Measurements from ENCODE around the gene PLAC8.

Gene PLAC8

GRCh38 chr4:83118869-83119268 lies 4.3 kb upstream of the PLAC8 start:
- no peak for TF ChIP-seq ZFP30 (CRISPR knock-in tag; IDR thresholded peaks at IDR 0.05)
- no peak for TF ChIP-seq ZC3H10 (CRISPR knock-in tag; IDR thresholded peaks at IDR 0.05)
- TF ChIP-seq ZNF565 (CRISPR knock-in tag; conservative IDR thresholded peaks at IDR 0.05; ENCODE audit: low read depth): no peak
- TF ChIP-seq ZFP3 (CRISPR knock-in tag; IDR thresholded peaks at IDR 0.05): no peak
- TF ChIP-seq ESRRG (CRISPR knock-in tag; IDR thresholded peaks at IDR 0.05): no peak
- TF ChIP-seq, protein P1, sequence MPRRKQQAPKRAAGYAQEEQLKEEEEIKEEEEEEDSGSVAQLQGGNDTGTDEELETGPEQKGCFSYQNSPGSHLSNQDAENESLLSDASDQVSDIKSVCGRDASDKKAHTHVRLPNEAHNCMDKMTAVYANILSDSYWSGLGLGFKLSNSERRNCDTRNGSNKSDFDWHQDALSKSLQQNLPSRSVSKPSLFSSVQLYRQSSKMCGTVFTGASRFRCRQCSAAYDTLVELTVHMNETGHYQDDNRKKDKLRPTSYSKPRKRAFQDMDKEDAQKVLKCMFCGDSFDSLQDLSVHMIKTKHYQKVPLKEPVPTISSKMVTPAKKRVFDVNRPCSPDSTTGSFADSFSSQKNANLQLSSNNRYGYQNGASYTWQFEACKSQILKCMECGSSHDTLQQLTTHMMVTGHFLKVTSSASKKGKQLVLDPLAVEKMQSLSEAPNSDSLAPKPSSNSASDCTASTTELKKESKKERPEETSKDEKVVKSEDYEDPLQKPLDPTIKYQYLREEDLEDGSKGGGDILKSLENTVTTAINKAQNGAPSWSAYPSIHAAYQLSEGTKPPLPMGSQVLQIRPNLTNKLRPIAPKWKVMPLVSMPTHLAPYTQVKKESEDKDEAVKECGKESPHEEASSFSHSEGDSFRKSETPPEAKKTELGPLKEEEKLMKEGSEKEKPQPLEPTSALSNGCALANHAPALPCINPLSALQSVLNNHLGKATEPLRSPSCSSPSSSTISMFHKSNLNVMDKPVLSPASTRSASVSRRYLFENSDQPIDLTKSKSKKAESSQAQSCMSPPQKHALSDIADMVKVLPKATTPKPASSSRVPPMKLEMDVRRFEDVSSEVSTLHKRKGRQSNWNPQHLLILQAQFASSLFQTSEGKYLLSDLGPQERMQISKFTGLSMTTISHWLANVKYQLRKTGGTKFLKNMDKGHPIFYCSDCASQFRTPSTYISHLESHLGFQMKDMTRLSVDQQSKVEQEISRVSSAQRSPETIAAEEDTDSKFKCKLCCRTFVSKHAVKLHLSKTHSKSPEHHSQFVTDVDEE (CRISPR knock-in tag; IDR thresholded peaks at IDR 0.05): no peak
- no peak for TF ChIP-seq SNAI2 (CRISPR knock-in tag; IDR thresholded peaks at IDR 0.05)
- no peak for ATAC-seq

DNA sequence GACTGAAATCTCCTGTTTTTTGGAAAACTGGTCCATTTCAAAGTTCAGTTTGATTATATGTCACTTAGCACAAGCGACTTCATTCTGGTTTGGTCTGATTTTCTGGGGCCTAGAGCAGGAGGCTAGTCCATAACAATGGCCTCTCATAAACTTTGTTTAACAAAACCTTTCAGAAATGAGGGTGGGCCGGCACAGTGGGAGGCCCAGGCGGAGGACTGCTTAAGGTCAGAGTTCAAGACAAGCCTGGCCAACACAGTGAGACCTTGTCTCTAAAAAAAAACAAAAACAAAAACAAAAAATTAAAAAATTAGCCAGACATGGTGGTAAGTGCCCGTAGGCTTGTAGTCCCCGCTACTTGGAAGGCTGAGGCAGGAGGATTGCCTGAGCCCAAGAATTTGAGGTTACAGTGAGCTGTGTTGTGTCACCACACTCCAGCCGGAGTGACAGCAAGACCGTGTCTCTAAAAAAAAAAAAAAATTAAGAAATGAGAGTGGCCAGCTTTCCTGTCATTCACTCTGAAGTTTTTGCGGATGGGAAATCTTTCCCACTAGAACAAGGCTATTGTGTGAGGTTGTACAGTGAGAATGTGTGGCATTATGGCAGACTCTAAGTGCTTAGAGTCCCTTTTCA lies 1.2 kb upstream of the PLAC8 start:
- ATAC-seq: no peak
- no peak for TF ChIP-seq TOX (CRISPR knock-in tag; IDR thresholded peaks at IDR 0.05; ENCODE audit: borderline replicate concordance)
- TF ChIP-seq, protein P1 (CRISPR knock-in tag; IDR thresholded peaks at IDR 0.05): no peak
- TF ChIP-seq TCF4 (CRISPR knock-in tag; IDR thresholded peaks at IDR 0.05; ENCODE audit: borderline replicate concordance): no peak
- TF ChIP-seq GLIS3 (CRISPR knock-in tag; IDR thresholded peaks at IDR 0.05): no peak
- TF ChIP-seq CSRNP3 (CRISPR knock-in tag; IDR thresholded peaks at IDR 0.05): no peak
- TF ChIP-seq BACH2 (CRISPR knock-in tag; IDR thresholded peaks at IDR 0.05; ENCODE audit: borderline replicate concordance): no peak
- no peak for TF ChIP-seq ISL1 (CRISPR knock-in tag; IDR thresholded peaks at IDR 0.05)
- TF ChIP-seq POU6F1 (CRISPR knock-in tag; IDR thresholded peaks at IDR 0.05; ENCODE audit: borderline replicate concordance, low read depth): no peak
- TF ChIP-seq, protein P2, sequence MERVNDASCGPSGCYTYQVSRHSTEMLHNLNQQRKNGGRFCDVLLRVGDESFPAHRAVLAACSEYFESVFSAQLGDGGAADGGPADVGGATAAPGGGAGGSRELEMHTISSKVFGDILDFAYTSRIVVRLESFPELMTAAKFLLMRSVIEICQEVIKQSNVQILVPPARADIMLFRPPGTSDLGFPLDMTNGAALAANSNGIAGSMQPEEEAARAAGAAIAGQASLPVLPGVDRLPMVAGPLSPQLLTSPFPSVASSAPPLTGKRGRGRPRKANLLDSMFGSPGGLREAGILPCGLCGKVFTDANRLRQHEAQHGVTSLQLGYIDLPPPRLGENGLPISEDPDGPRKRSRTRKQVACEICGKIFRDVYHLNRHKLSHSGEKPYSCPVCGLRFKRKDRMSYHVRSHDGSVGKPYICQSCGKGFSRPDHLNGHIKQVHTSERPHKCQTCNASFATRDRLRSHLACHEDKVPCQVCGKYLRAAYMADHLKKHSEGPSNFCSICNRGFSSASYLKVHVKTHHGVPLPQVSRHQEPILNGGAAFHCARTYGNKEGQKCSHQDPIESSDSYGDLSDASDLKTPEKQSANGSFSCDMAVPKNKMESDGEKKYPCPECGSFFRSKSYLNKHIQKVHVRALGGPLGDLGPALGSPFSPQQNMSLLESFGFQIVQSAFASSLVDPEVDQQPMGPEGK (CRISPR knock-in tag; IDR thresholded peaks at IDR 0.05; ENCODE audit: borderline replicate concordance): no peak
- TF ChIP-seq ZNF70 (CRISPR knock-in tag; IDR thresholded peaks at IDR 0.05): no peak
- TF ChIP-seq ZC3H10 (CRISPR knock-in tag; IDR thresholded peaks at IDR 0.05): no peak
- no peak for TF ChIP-seq ARNTL (CRISPR knock-in tag; IDR thresholded peaks at IDR 0.05; ENCODE audit: borderline replicate concordance, low read depth)
- TF ChIP-seq ESRRG (CRISPR knock-in tag; IDR thresholded peaks at IDR 0.05): no peak
- TF ChIP-seq CSDC2 (CRISPR knock-in tag; IDR thresholded peaks at IDR 0.05): no peak
- no peak for TF ChIP-seq RARB (CRISPR knock-in tag; IDR thresholded peaks at IDR 0.05)
- no peak for TF ChIP-seq OSR1 (CRISPR knock-in tag; IDR thresholded peaks at IDR 0.05)
- TF ChIP-seq CREB5 (CRISPR knock-in tag; IDR thresholded peaks at IDR 0.05; ENCODE audit: low read depth): no peak
- no peak for TF ChIP-seq ZNF565 (CRISPR knock-in tag; conservative IDR thresholded peaks at IDR 0.05; ENCODE audit: low read depth)
- no peak for TF ChIP-seq ZNF8 (CRISPR knock-in tag; IDR thresholded peaks at IDR 0.05)
